Right lung (tissue), 5 donors: ENCODE results near the gene MRTFB. TPM values are rescaled to one million over a fixed set of nuclear protein-coding genes. Genes with fewer than 3 reads are reported as not detected.
A peak's percentile ranks its signal among the peaks of the same experiment; 100 is the strongest.

Experiments
- DNase-seq, 2 donors: peaks; one replicate each; pipeline ENCODE4 v3.0.0-alpha.2; 2013
- polyA plus RNA-seq, 5 donors: library from polyadenylated mRNA; unstranded; fragments of 120-200 nt; gene quantifications; one replicate each; pipeline versions ENCODE4 v1.2.1 to v1.2.3, GENCODE V29; 2013; ENCODE audit warnings: inconsistent platforms in 1 of 5, low replicate concordance in 1 of 5; ENCODE audit not compliant: insufficient read length in 5 of 5, insufficient read depth in 1 of 5

Gene MRTFB
- polyA plus RNA-seq, 5 donors = 20.3 to 40.8 (median 35.8) TPM

DNA sequence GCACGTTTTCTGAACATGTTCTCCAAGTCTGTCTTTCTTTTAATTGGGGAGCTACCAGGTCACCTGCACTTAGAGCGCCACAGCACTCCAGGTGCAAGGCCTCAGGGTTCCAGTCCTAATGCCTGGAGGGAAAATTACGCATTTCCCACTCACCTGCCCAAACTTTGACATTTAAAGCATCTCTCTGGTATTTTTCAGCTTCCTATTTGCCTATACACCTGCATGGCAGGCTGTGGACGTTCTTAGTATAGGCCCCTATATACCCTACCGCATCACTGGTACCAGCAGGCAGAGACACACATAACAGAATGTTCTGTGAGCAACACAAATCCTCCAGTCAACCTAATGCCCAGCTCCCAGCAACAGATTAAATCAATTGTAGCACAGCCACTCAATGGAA, 213.3 kb downstream of the MRTFB start:
- no peak for DNase-seq

- DNase-seq = no peak
These were observed 213.9 kb downstream of the MRTFB start for GRCh38 chr16:14284930-14285512.

GRCh38 chr16:14285513-14286367, 214.6 kb downstream of the MRTFB start:
- DNase-seq = peak; percentile 97

GRCh38 chr16:14286368-14287230, 215.5 kb downstream of the MRTFB start:
- DNase-seq = peak in 1 of 2 donors; percentile 19

DNA sequence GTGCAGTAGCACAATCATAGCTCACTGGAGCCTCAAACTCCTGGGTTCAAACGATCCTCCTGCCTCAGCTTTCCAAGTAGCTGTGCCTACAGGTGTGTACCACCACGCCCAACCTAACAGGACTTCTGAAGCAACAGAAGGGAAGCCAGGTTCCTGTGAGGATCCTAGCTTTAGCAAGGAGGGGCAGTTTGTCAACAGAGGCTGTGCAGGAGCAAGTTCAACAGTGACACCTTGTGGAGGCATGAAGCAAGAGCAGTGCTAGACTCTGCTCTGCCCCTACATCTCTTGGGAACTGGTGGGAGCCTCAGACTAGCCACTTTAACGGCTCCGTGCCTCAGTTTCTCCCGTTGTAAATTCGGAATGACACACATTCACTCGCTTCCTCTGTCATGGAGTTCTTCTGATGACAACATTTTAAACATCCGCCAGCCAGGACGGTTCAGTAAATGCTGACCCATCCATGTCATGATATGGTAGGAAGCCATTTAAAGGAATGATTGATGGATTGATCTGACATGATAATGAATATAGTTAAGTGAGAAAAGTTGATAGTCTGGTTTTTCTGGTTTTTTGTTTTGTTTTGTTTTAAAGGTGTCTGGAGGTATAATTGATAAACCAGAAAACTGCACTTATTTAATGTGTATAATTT, 218.7 kb downstream of the MRTFB start:
- no peak for DNase-seq

GRCh38 chr16:14291286-14291685, 220.2 kb downstream of the MRTFB start:
- DNase-seq = no peak

- DNase-seq = no peak
These were observed 221.1 kb downstream of the MRTFB start for GRCh38 chr16:14292051-14292825.

- no peak for DNase-seq
These were observed 225.5 kb downstream of the MRTFB start for GRCh38 chr16:14296663-14297062.

DNA sequence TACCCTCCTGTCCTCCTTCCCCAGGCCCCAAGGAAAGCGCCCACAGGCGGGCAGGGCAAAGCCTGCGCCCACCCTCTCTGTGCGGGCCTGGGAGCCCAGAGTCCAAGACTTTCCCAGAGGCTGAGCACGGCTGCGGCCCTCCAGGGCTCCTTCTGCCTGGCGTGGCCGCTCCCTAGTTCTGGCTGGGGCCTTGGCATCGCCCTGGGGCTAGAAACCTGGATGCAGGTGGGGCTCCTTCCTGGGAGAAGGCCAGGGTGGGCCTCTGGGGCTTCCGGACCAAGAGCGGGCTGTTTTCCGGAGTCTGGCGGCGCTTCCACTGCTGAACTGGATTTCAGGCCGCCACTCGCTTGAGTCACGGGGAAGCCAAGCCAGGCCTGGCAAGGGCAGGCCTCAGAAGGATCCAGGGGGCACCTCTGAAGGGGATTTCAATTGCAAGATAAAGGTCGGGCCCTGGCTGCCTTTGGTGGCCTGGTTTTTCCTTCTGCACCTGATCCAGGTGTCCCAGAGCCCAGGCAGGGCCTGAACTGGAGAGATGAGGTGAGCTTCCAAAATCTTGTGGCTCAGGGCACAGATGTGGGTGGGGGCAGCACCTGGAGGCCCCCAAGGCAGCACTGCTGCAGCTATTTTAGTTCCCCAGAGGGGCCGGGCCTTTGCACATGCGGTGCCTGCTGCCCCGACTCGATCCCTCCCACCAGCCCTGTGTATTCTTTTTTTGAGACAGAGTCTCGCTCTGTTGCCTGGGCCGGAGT, 227.4 kb downstream of the MRTFB start:
- no peak for DNase-seq

DNA sequence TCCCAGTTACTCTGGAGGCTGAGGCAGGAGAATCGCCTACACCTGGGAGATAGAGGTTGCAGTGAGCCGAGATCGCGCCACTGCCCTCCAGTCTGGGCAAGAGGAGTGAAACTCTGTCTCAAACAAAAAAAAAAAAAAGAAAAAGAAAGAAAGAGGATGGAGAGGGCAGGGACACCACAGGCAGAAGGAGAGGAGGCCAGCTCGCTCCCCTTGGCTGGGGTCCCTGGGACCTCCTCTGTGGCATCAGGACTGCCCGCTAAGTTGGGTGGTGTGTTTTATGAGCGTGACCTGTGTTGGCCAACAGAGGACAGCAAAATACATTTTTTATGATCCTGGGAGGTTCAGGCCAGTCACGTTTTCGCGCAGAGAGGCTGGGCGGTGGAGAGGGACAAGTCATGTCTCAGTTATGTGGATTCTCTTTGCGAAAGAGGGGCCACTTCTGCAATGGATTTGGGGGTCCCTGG, 229.6 kb downstream of the MRTFB start:
- DNase-seq = peak; percentile 51 to 63

DNA sequence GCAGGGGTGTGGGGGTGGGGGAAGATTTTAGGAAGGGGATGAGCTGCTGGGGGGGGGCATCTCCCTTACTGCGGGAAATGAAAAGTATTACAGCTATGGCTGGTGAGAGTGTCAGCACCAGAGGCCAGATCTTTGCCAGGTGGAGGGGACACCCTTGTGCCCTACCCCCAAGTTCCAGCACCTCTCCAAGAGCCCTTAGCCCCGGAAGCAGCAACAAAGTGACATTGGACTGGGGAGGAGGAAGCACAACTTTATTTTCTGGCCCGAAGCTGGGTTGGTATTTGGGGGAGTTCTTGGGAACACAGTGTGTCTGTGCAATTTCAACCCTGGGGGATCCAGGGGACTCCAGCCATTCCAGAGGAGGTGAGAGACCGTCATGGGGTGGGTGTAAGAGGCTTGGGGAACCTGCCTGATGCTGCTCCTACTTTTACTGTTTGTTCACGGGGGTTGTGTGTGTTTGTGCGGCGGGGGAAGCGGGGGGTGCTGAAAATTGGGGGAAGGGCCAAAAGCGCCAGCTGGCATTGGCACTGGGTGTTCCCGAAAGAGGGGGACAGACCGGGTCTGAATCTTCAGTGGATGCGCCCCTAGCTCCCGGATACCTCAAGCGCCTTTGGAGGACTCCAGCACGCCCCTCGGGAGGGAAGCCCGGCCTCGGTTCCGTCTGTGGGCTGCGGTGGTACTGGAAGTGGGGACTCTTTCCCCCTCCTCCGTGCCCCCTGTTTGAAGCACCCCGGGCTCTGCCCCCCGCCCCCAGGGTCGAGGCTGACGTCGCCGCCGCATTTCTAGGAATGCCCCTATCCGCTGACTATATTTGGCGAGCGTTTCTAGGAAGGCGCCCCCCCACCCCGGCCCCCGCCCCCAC, 230.3 kb downstream of the MRTFB start:
- DNase-seq = no peak

GRCh38 chr16:14302031-14302398, 230.9 kb downstream of the MRTFB start:
- peak in 1 of 2 donors; percentile 24 for DNase-seq

GRCh38 chr16:14302399-14303181, 231.5 kb downstream of the MRTFB start:
- DNase-seq = peak in 1 of 2 donors; percentile 11

- no peak for DNase-seq
These were observed 232.1 kb downstream of the MRTFB start for GRCh38 chr16:14303182-14303618.

GRCh38 chr16:14303639-14304394, 232.7 kb downstream of the MRTFB start:
- no peak for DNase-seq

DNA sequence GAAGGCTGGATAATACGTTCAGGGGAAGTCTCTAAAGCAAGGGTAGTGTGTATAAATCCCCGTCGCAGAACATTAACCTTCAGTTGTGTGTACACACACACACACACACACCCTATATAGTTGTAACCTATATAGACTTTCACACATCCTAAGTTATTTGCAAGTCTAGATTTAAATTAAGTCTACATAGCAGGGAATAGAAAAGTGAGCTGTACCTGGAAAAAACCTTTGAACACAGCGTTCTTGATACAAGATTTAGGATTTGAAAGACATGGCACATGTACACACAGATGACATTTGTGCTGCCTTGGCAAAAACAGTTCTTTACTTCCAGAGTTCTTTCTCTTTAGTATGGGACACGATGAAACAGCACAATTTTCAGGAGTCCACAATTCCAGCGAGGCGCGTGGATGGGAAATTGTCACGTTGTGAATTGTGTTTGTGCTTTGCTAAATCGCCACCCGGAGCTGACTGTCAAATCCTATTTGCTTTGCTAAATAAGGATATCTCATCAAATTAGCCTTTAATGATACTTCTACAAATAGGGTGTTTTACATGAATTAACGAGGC, 233.9 kb downstream of the MRTFB start:
- no peak for DNase-seq

DNA sequence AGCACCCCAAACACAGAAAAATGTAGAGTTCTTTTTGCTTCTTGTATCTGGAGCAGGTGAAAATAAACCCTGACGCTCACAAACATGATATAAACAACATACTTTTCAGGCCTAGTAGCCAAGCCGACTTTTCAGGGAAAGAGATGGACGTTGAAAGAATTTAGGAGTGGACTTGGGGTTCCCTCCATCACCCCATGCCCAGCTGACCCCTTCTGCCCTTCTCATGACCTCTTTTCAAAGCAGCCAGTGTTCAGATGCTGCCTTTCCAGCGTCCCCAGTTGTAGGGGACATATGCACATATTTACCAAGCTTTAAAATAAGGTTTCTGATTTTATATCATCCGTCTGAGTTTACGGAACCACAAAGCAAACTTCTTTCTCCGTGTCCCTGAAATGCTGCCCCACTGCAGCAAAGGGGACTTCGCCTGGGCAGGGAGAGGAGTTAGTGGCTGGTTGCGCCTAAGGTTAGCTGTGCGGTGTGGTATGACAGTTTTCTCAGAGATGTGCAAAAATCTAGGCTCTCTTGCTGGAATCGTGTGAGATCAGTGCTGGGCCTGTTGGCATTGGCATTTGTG, 235.5 kb downstream of the MRTFB start:
- no peak for DNase-seq
